Measurements from ENCODE around the gene TNFAIP8L2.

DNA sequence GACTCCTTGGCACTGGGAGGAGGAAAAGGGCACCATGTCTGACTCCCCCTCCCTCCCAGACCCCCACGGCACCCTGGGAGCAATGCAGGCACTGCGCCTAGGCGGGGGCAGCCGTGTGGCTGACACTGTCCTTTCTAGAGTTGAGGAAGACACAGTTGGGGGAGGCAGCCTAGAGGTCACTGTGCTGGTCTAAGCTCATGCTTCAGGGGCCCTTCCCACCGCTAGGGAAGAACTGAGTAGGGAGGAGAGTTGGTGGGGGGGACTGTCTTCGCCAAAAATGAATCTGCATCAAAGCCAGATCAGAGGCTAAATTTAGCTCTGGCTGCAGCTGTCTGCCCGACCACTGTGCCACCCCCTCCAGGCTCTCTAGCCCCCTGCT lies 13.4 kb upstream of the TNFAIP8L2 start:
- no peak for TF ChIP-seq ESRRA (CRISPR knock-in tag; IDR thresholded peaks at IDR 0.05; ENCODE audit: borderline replicate concordance)
- TF ChIP-seq, protein P1, sequence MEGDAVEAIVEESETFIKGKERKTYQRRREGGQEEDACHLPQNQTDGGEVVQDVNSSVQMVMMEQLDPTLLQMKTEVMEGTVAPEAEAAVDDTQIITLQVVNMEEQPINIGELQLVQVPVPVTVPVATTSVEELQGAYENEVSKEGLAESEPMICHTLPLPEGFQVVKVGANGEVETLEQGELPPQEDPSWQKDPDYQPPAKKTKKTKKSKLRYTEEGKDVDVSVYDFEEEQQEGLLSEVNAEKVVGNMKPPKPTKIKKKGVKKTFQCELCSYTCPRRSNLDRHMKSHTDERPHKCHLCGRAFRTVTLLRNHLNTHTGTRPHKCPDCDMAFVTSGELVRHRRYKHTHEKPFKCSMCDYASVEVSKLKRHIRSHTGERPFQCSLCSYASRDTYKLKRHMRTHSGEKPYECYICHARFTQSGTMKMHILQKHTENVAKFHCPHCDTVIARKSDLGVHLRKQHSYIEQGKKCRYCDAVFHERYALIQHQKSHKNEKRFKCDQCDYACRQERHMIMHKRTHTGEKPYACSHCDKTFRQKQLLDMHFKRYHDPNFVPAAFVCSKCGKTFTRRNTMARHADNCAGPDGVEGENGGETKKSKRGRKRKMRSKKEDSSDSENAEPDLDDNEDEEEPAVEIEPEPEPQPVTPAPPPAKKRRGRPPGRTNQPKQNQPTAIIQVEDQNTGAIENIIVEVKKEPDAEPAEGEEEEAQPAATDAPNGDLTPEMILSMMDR (IDR thresholded peaks at IDR 0.05): no peak
- TF ChIP-seq, protein P2, sequence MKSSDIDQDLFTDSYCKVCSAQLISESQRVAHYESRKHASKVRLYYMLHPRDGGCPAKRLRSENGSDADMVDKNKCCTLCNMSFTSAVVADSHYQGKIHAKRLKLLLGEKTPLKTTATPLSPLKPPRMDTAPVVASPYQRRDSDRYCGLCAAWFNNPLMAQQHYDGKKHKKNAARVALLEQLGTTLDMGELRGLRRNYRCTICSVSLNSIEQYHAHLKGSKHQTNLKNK (CRISPR knock-in tag; IDR thresholded peaks at IDR 0.05): no peak
- no peak for TF ChIP-seq SP1 (CRISPR knock-in tag; conservative IDR thresholded peaks at IDR 0.05)
- TF ChIP-seq, protein P3, sequence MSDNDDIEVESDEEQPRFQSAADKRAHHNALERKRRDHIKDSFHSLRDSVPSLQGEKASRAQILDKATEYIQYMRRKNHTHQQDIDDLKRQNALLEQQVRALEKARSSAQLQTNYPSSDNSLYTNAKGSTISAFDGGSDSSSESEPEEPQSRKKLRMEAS (CRISPR knock-in tag; IDR thresholded peaks at IDR 0.05): no peak
- TF ChIP-seq ETV6 (CRISPR knock-in tag; IDR thresholded peaks at IDR 0.05): no peak
- TF ChIP-seq CBFB (CRISPR knock-in tag; IDR thresholded peaks at IDR 0.05; ENCODE audit: low read depth): no peak
- TF ChIP-seq TCF7 (CRISPR knock-in tag; IDR thresholded peaks at IDR 0.05; ENCODE audit: low read depth): no peak
- TF ChIP-seq, protein P4, sequence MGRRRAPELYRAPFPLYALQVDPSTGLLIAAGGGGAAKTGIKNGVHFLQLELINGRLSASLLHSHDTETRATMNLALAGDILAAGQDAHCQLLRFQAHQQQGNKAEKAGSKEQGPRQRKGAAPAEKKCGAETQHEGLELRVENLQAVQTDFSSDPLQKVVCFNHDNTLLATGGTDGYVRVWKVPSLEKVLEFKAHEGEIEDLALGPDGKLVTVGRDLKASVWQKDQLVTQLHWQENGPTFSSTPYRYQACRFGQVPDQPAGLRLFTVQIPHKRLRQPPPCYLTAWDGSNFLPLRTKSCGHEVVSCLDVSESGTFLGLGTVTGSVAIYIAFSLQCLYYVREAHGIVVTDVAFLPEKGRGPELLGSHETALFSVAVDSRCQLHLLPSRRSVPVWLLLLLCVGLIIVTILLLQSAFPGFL (CRISPR knock-in tag; IDR thresholded peaks at IDR 0.05; ENCODE audit: borderline replicate concordance): no peak
- TF ChIP-seq, protein P5, sequence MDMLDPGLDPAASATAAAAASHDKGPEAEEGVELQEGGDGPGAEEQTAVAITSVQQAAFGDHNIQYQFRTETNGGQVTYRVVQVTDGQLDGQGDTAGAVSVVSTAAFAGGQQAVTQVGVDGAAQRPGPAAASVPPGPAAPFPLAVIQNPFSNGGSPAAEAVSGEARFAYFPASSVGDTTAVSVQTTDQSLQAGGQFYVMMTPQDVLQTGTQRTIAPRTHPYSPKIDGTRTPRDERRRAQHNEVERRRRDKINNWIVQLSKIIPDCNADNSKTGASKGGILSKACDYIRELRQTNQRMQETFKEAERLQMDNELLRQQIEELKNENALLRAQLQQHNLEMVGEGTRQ (CRISPR knock-in tag; IDR thresholded peaks at IDR 0.05): no peak
- no peak for TF ChIP-seq ZNF671 (CRISPR knock-in tag; IDR thresholded peaks at IDR 0.05)
- TF ChIP-seq, protein P6, sequence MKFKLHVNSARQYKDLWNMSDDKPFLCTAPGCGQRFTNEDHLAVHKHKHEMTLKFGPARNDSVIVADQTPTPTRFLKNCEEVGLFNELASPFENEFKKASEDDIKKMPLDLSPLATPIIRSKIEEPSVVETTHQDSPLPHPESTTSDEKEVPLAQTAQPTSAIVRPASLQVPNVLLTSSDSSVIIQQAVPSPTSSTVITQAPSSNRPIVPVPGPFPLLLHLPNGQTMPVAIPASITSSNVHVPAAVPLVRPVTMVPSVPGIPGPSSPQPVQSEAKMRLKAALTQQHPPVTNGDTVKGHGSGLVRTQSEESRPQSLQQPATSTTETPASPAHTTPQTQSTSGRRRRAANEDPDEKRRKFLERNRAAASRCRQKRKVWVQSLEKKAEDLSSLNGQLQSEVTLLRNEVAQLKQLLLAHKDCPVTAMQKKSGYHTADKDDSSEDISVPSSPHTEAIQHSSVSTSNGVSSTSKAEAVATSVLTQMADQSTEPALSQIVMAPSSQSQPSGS (CRISPR knock-in tag; IDR thresholded peaks at IDR 0.05; ENCODE audit: borderline replicate concordance, low read depth): no peak

Measured in WTC11 (cell line).